A673 (cell line): ENCODE data around the gene CDK14. TPM values are rescaled to one million over a fixed set of nuclear protein-coding genes. Genes with fewer than 3 reads are reported as not detected.

ENCODE experiments used
- BruUV-seq: library from RNA; stranded (reverse); fragments of 400-500 nt; replicated peaks from 2 replicates; lab custom pipeline; 2021; lab: Mats Ljungman, UMichigan
- CTCF ChIA-PET: fragments of 300-600 bp; sonication (Branson Sonifier 250); formaldehyde crosslinking; loops from one replicate; lab custom pipeline; 2022; ENCODE audit warnings: antibody characterized with exemption; lab: Charles Lee
- POLR2A ChIA-PET: fragments of 300-600 bp; sonication (Branson Sonifier 250); formaldehyde crosslinking; loops from one replicate; lab custom pipeline; 2022; ENCODE audit warnings: antibody characterized with exemption; ENCODE audit not compliant: low non-redundant PET; lab: Charles Lee
- DNase-seq: peaks from one replicate; pipeline ENCODE4 v3.0.0-alpha.2; 2015; ENCODE audit warnings: low spot score
- H3K27ac ChIP-seq: fragments of 200-600 bp; sonication (generic); 2 replicates; pipeline ENCODE4 v1.5.1; 2016; ENCODE audit warnings: mixed run types, low read depth, mild to moderate bottlenecking, mixed read lengths, antibody characterized with exemption, low read length; ENCODE audit not compliant: poor library complexity, severe bottlenecking
- H3K27me3 ChIP-seq: fragments of 200-600 bp; sonication (generic); replicated peaks from 2 replicates; pipeline ENCODE4 v1.6.1; 2017; ENCODE audit warnings: mixed run types, low read depth, mild to moderate bottlenecking, mixed read lengths, antibody characterized with exemption, low read length; ENCODE audit not compliant: insufficient read depth, poor library complexity
- H3K36me3 ChIP-seq: fragments of 200-600 bp; sonication (generic); 2 replicates; pipeline ENCODE4 v1.6.1; 2016; ENCODE audit warnings: mixed run types, mild to moderate bottlenecking, mixed read lengths, antibody characterized with exemption, low read length; ENCODE audit not compliant: insufficient read depth, poor library complexity, severe bottlenecking
- H3K4me1 ChIP-seq: fragments of 200-600 bp; sonication (generic); 2 replicates; pipeline ENCODE4 v1.6.1; 2017; ENCODE audit warnings: mixed run types, mild to moderate bottlenecking, mixed read lengths, antibody characterized with exemption, low read length; ENCODE audit not compliant: insufficient read depth, poor library complexity, severe bottlenecking
- H3K4me3 ChIP-seq: fragments of 200-600 bp; sonication (generic); 2 replicates; pipeline ENCODE4 v1.5.1; 2016; ENCODE audit warnings: low read depth, mixed run types, mild to moderate bottlenecking, mixed read lengths, low read length; ENCODE audit not compliant: poor library complexity, severe bottlenecking
- H3K9me3 ChIP-seq: fragments of 200-600 bp; sonication (generic); 2 replicates; pipeline ENCODE4 v1.6.1; 2016; ENCODE audit warnings: mixed run types, low read depth, mild to moderate bottlenecking, mixed read lengths, antibody characterized with exemption, low read length; ENCODE audit not compliant: poor library complexity, severe bottlenecking
- EZH2 ChIP-seq: fragments of 200-600 bp; sonication (generic); IDR thresholded peaks from 2 replicates; pipeline ENCODE4 v1.6.1; 2017; ENCODE audit warnings: borderline replicate concordance, low read depth, mild to moderate bottlenecking, mixed read lengths, antibody characterized with exemption, low read length; ENCODE audit not compliant: poor library complexity, severe bottlenecking
- intact Hi-C: fragments of 100-400 bp; cut with micrococcal nuclease; formaldehyde crosslinking; loops from one replicate; pipeline ENCODE4 v1.10.0; 2022; ENCODE audit not compliant: unreplicated experiment
- total RNA-seq: library from RNA; stranded (reverse); gene quantifications from 2 replicates; pipeline ENCODE4 v1.2.3, GENCODE V29; 2021
- TF ChIP-seq, protein P1 (sequence below): fragments of 300-800, 200-600 bp; sonication (generic); conservative IDR thresholded peaks from 2 replicates; pipeline ENCODE4 v1.5.1; 2017; ENCODE audit warnings: low read depth, mild to moderate bottlenecking, antibody characterized with exemption, low read length, moderate library complexity, mixed read lengths

The CDK14 gene
- total RNA-seq, 1 experiment from 2014 or later, result 128 TPM

DNA sequence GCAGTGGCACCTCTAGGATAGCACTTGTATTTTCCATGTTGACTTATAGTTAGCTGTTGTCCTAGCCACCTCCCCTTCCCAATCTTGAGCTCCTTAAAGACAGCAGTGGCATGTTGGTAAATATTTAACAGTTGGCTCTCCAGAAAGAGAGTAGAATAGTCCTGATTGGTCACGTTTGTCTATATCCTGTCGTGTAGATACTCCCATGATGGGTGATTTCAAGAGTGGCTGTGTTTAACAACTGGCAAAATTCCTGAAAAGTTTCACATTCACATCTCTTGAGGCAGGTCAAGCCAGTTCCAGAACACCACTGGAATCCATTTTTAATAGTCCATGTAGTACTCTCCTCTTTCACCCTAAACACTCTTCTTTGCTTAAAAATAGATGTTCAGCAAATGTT is 599.9 kb downstream of the CDK14 start:
- no peaks in the 10 kb centered on the region for H3K27me3 ChIP-seq
- BruUV-seq, result no TSS peak
- H3K4me1 ChIP-seq, result peaks cover 39% of the 10 kb centered on the region
- no peak overlapping the region for H3K27ac ChIP-seq
- H3K4me3 ChIP-seq, result no peak overlapping the region
- POLR2A ChIA-PET, result no interaction called here
- H3K36me3 ChIP-seq, result no peaks in the 10 kb centered on the region
- TF ChIP-seq EZH2, result no peak
- TF ChIP-seq, protein P1, sequence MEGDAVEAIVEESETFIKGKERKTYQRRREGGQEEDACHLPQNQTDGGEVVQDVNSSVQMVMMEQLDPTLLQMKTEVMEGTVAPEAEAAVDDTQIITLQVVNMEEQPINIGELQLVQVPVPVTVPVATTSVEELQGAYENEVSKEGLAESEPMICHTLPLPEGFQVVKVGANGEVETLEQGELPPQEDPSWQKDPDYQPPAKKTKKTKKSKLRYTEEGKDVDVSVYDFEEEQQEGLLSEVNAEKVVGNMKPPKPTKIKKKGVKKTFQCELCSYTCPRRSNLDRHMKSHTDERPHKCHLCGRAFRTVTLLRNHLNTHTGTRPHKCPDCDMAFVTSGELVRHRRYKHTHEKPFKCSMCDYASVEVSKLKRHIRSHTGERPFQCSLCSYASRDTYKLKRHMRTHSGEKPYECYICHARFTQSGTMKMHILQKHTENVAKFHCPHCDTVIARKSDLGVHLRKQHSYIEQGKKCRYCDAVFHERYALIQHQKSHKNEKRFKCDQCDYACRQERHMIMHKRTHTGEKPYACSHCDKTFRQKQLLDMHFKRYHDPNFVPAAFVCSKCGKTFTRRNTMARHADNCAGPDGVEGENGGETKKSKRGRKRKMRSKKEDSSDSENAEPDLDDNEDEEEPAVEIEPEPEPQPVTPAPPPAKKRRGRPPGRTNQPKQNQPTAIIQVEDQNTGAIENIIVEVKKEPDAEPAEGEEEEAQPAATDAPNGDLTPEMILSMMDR, result no peak
- no peaks in the 10 kb centered on the region for H3K9me3 ChIP-seq
- intact Hi-C loops, result no loop called here
- CTCF ChIA-PET, result no interaction called here
- DNase-seq, result no peak

DNA sequence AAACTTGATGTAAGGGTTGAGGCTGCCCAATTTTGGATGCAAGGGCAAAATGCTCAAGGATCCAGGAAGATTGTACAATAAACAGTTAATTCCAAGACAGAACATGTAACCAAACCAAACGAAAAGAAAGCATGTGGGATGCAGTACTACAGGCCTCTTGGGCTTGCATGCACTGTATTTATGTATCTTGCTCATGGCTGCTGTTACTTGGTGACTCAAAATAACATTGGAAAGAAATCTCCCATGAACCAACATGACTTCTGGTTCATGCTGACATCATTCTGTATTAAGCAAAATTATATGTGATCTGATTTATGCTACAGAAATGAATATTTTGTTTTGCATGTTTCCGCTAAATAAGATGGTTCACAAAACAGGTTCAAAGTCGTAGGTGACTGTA is 602.2 kb downstream of the CDK14 start:
- ChIA-PET CTCF (no interaction called here), POLR2A (no interaction called here)
- intact Hi-C loops, result no loop called here

DNA sequence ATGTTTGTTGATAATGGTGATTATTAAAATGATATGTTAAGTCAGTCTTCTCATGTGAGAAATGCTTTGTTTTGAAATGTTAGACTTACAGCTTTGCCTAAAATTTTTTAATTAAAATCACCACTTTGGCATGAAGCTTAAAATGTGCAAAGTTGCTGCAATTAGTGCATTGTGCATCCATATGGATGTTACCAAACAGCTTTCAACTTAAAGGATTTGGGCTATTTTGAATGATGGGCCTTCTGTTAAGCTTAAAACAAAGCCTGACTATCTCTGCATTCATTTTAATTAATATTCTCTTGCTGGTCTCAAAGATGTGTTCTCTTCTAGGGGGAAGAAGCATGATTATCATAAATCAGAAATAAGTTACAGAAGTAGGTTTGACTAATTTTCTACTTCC is 603.5 kb downstream of the CDK14 start:
- ChIA-PET POLR2A (no interaction called here), CTCF (no interaction called here)
- no peak overlapping the region for H3K4me3 ChIP-seq
- no peaks in the 10 kb centered on the region for H3K36me3 ChIP-seq
- intact Hi-C loops, result no loop called here
- BruUV-seq, result no TSS peak
- no peaks in the 10 kb centered on the region for H3K27me3 ChIP-seq
- H3K4me1 ChIP-seq, result peaks cover 35% of the 10 kb centered on the region
- TF ChIP-seq, protein P1, result no peak
- TF ChIP-seq EZH2, result no peak
- no peaks in the 10 kb centered on the region for H3K9me3 ChIP-seq
- no peak overlapping the region for H3K27ac ChIP-seq
- no peak for DNase-seq

More for the DNA sequence above, 602.2 kb downstream of the CDK14 start:
- TF ChIP-seq, protein P1, result no peak
- no peak for TF ChIP-seq EZH2
- no peaks in the 10 kb centered on the region for H3K36me3 ChIP-seq
- H3K4me3 ChIP-seq, result no peak overlapping the region
- no peaks in the 10 kb centered on the region for H3K27me3 ChIP-seq
- H3K9me3 ChIP-seq, result no peaks in the 10 kb centered on the region
- BruUV-seq, result no TSS peak
- H3K4me1 ChIP-seq, result peaks cover 41% of the 10 kb centered on the region
- DNase-seq, result no peak
- no peak overlapping the region for H3K27ac ChIP-seq
